OCI-LY3 (cell line): Measurements from ENCODE around the gene OR4D9.

Experiments
- CTCF ChIP-seq: fragments of 200-600, 300-600 bp; sonication (generic); IDR thresholded peaks from 2 replicates; pipeline ENCODE4 v1.5.1; 2014; ENCODE audit warnings: antibody characterized with exemption, low read length, low read depth
- EZH2phosphoT487 ChIP-seq: fragments of 200-600 bp; shearing (Covaris generic); IDR thresholded peaks from 2 replicates; pipeline ENCODE4 v1.6.1; 2018; ENCODE audit warnings: antibody characterized with exemption, mixed run types, low read depth

- no peak for TF ChIP-seq CTCF
- no peak for TF ChIP-seq EZH2phosphoT487
Observed at GRCh38 chr11:59560702-59561473, 49.5 kb downstream of the OR4D9 start.
